ENCODE measurements around the gene TOGARAM1.
"Not testable (repeated sequence)": the region's sequence is repeated elsewhere in the genome, so short reads cannot be mapped to it uniquely, and the experiment has no call there.

TOGARAM1 gene

GRCh38 chr14:45070215-45070614 is 108.2 kb downstream of the TOGARAM1 start:
- Mint-ChIP-seq H3K36me3 (ENCODE audit: low read depth) (peaks cover 2% of the 10 kb centered on the region), H3K4me3 (no peak overlapping the region), H3K27me3 (ENCODE audit: low read depth) (no peaks in the 10 kb centered on the region), H3K27ac (no peak overlapping the region), H3K9me3 (no peaks in the 10 kb centered on the region), H3K4me1 (ENCODE audit: low read depth) (peaks cover 10% of the 10 kb centered on the region)
- no peak for DNase-seq (ENCODE audit: low spot score)

GRCh38 chr14:45072126-45072525 is 110.1 kb downstream of the TOGARAM1 start:
- DNase-seq (ENCODE audit: low spot score): no peak
- Mint-ChIP-seq H3K27me3 (ENCODE audit: low read depth) (no peaks in the 10 kb centered on the region), H3K4me3 (no peak overlapping the region), H3K4me1 (ENCODE audit: low read depth) (peaks cover 9% of the 10 kb centered on the region), H3K27ac (no peak overlapping the region), H3K36me3 (ENCODE audit: low read depth) (peaks cover 2% of the 10 kb centered on the region), H3K9me3 (no peaks in the 10 kb centered on the region)

- Mint-ChIP-seq H3K4me1 (ENCODE audit: low read depth) (peaks cover 2% of the 10 kb centered on the region), H3K27ac (no peak overlapping the region), H3K9me3 (no peaks in the 10 kb centered on the region), H3K4me3 (no peak overlapping the region), H3K27me3 (ENCODE audit: low read depth) (no peaks in the 10 kb centered on the region), H3K36me3 (ENCODE audit: low read depth) (peaks cover 2% of the 10 kb centered on the region)
- no peak for DNase-seq (ENCODE audit: low spot score)
Measured at GRCh38 chr14:45073231-45073879, 111.4 kb downstream of the TOGARAM1 start.

- no peaks in the 10 kb centered on the region for H3K36me3 Mint-ChIP-seq (ENCODE audit: low read depth)
- no peak overlapping the region for H3K27ac Mint-ChIP-seq
- DNase-seq (ENCODE audit: low spot score): no peak
- H3K27me3 Mint-ChIP-seq (ENCODE audit: low read depth): no peaks in the 10 kb centered on the region
- H3K4me1 Mint-ChIP-seq (ENCODE audit: low read depth): peaks cover 3% of the 10 kb centered on the region
- H3K4me3 Mint-ChIP-seq: no peak overlapping the region
- H3K9me3 Mint-ChIP-seq: no peaks in the 10 kb centered on the region
Measured at GRCh38 chr14:45078323-45078722, 116.3 kb downstream of the TOGARAM1 start.

- not testable (repeated sequence) for H3K9me3 Mint-ChIP-seq; H3K4me3 Mint-ChIP-seq; H3K27ac Mint-ChIP-seq; DNase-seq (ENCODE audit: low spot score); H3K27me3 Mint-ChIP-seq (ENCODE audit: low read depth); H3K36me3 Mint-ChIP-seq (ENCODE audit: low read depth)
- peaks cover 11% of the 10 kb centered on the region for H3K4me1 Mint-ChIP-seq (ENCODE audit: low read depth)
Measured at GRCh38 chr14:45080416-45080968, 118.5 kb downstream of the TOGARAM1 start.

GRCh38 chr14:45081096-45081495 is 119.1 kb downstream of the TOGARAM1 start:
- H3K27ac Mint-ChIP-seq; DNase-seq (ENCODE audit: low spot score); H3K9me3 Mint-ChIP-seq; H3K27me3 Mint-ChIP-seq (ENCODE audit: low read depth); H3K4me3 Mint-ChIP-seq; H3K36me3 Mint-ChIP-seq (ENCODE audit: low read depth): not testable (repeated sequence)
- peaks cover 15% of the 10 kb centered on the region for H3K4me1 Mint-ChIP-seq (ENCODE audit: low read depth)

- DNase-seq (ENCODE audit: low spot score): no peak
- H3K4me1 Mint-ChIP-seq (ENCODE audit: low read depth): peaks cover 26% of the 10 kb centered on the region
- H3K27me3 Mint-ChIP-seq (ENCODE audit: low read depth): no peaks in the 10 kb centered on the region
- peak overlapping the region; percentile 2 for H3K4me3 Mint-ChIP-seq
- H3K36me3 Mint-ChIP-seq (ENCODE audit: low read depth): peaks cover 10% of the 10 kb centered on the region
- no peak overlapping the region for H3K27ac Mint-ChIP-seq
- H3K9me3 Mint-ChIP-seq: no peaks in the 10 kb centered on the region
Measured at GRCh38 chr14:45082420-45082819, 120.4 kb downstream of the TOGARAM1 start.

- Mint-ChIP-seq H3K27me3 (ENCODE audit: low read depth) (no peaks in the 10 kb centered on the region), H3K36me3 (ENCODE audit: low read depth) (peaks cover 10% of the 10 kb centered on the region), H3K4me3 (peak overlapping the region; percentile 98), H3K4me1 (ENCODE audit: low read depth) (peaks cover 35% of the 10 kb centered on the region), H3K9me3 (no peaks in the 10 kb centered on the region), H3K27ac (peak overlapping the region; percentile 46)
- DNase-seq (ENCODE audit: low spot score): no peak
Measured at GRCh38 chr14:45083617-45083975, 121.6 kb downstream of the TOGARAM1 start.

GRCh38 chr14:45083976-45084722 is 122.2 kb downstream of the TOGARAM1 start, which contains the start of gene PRPF39:
Gene PRPF39, plus strand, starts transcription at chr14:45084116. Its CDS starts 11,124 bp downstream, at chr14:45095240.
- H3K4me3 Mint-ChIP-seq: peak within 1 kb of the TSS; percentile 98

GRCh38 chr14:45084946-45085346 is 123.0 kb downstream of the TOGARAM1 start:
- H3K9me3 Mint-ChIP-seq: no peaks in the 10 kb centered on the region
- no peak for DNase-seq (ENCODE audit: low spot score)
- no peaks in the 10 kb centered on the region for H3K27me3 Mint-ChIP-seq (ENCODE audit: low read depth)
- peaks cover 46% of the 10 kb centered on the region for H3K4me1 Mint-ChIP-seq (ENCODE audit: low read depth)
- peak overlapping the region; percentile 98 for H3K4me3 Mint-ChIP-seq
- peak overlapping the region; percentile 96 for H3K27ac Mint-ChIP-seq
- H3K36me3 Mint-ChIP-seq (ENCODE audit: low read depth): peaks cover 10% of the 10 kb centered on the region

More at GRCh38 chr14:45083976-45084722, 122.2 kb downstream of the TOGARAM1 start, which contains the start of gene PRPF39:
- Mint-ChIP-seq H3K36me3 (ENCODE audit: low read depth) (peaks cover 10% of the 10 kb centered on the region), H3K27ac (peak within 1 kb of the TSS; percentile 96), H3K4me1 (ENCODE audit: low read depth) (peaks cover 38% of the 10 kb centered on the region), H3K27me3 (ENCODE audit: low read depth) (no peaks in the 10 kb centered on the region), H3K9me3 (no peaks in the 10 kb centered on the region)
- peak; percentile 96 for DNase-seq (ENCODE audit: low spot score)

- no peak overlapping the region for H3K4me3 Mint-ChIP-seq
- H3K36me3 Mint-ChIP-seq (ENCODE audit: low read depth): peaks cover 28% of the 10 kb centered on the region
- peak; percentile 29 for DNase-seq (ENCODE audit: low spot score)
- peak overlapping the region; percentile 39 for H3K27ac Mint-ChIP-seq
- H3K4me1 Mint-ChIP-seq (ENCODE audit: low read depth): peaks cover 50% of the 10 kb centered on the region
- no peaks in the 10 kb centered on the region for H3K9me3 Mint-ChIP-seq
- H3K27me3 Mint-ChIP-seq (ENCODE audit: low read depth): no peaks in the 10 kb centered on the region
Measured at GRCh38 chr14:45089813-45090212, 127.8 kb downstream of the TOGARAM1 start.

- DNase-seq (ENCODE audit: low spot score): no peak
- Mint-ChIP-seq H3K9me3 (no peaks in the 10 kb centered on the region), H3K36me3 (ENCODE audit: low read depth) (peaks cover 35% of the 10 kb centered on the region), H3K4me1 (ENCODE audit: low read depth) (peaks cover 34% of the 10 kb centered on the region), H3K27me3 (ENCODE audit: low read depth) (no peaks in the 10 kb centered on the region), H3K27ac (no peak overlapping the region), H3K4me3 (no peak overlapping the region)
Measured at GRCh38 chr14:45091710-45092109, 129.7 kb downstream of the TOGARAM1 start.

GRCh38 chr14:45094275-45094674 is 132.3 kb downstream of the TOGARAM1 start:
- Mint-ChIP-seq H3K4me1 (ENCODE audit: low read depth) (peaks cover 15% of the 10 kb centered on the region), H3K4me3 (no peak overlapping the region), H3K27me3 (ENCODE audit: low read depth) (no peaks in the 10 kb centered on the region), H3K36me3 (ENCODE audit: low read depth) (peaks cover 51% of the 10 kb centered on the region), H3K9me3 (no peaks in the 10 kb centered on the region), H3K27ac (no peak overlapping the region)
- no peak for DNase-seq (ENCODE audit: low spot score)

- no peaks in the 10 kb centered on the region for H3K27me3 Mint-ChIP-seq (ENCODE audit: low read depth)
- H3K4me1 Mint-ChIP-seq (ENCODE audit: low read depth): peaks cover 6% of the 10 kb centered on the region
- DNase-seq (ENCODE audit: low spot score): no peak
- no peak overlapping the region for H3K4me3 Mint-ChIP-seq
- H3K27ac Mint-ChIP-seq: no peak overlapping the region
- no peaks in the 10 kb centered on the region for H3K9me3 Mint-ChIP-seq
- H3K36me3 Mint-ChIP-seq (ENCODE audit: low read depth): peaks cover 53% of the 10 kb centered on the region
Measured at GRCh38 chr14:45095143-45095542, 133.2 kb downstream of the TOGARAM1 start.
